ENCODE measurements around the gene AGBL4.

The AGBL4 gene

DNA sequence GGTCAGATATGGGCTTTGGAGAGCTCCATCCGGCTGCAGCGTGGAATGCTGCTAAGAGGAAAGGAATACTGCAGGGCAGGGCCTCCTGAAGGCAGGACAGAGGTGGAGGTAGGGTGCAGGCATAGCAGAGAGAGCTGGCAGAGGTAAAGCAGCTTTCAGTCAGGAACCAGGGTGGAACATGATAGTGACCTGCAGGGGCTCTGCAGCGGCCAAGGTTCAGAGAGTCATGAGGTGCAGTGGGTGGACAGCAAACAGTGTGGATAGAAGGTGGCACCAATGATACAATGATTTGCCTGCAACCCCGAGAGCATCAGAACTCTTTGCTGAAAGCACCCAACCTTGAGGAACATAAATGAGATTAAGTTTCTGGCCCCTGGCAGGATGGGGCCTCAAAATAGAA lies 1366.3 kb downstream of the AGBL4 start:
- Histone ChIP-seq H3K9me3 (ENCODE audit: low read depth, low read length) (no peaks in the 10 kb centered on the region), H3K4me3 (no peak overlapping the region), H3K36me3 (ENCODE audit: insufficient read depth, low read length) (no peaks in the 10 kb centered on the region), H3K9ac (ENCODE audit: insufficient read length) (no peak overlapping the region), H3K27ac (no peak overlapping the region)
- DNase-seq (ENCODE audit: low read depth, low spot score), result no peak
- TF ChIP-seq POLR2AphosphoS5 (IDR thresholded peaks at IDR 0.05; ENCODE audit: borderline replicate concordance, low read depth, low read length) (no peak), EZH2 (IDR thresholded peaks at IDR 0.05) (no peak), FOXP2 (optimal IDR thresholded peaks at IDR 0.05; ENCODE audit: control extremely low read depth, extremely low read length, insufficient read depth) (no peak)

DNA sequence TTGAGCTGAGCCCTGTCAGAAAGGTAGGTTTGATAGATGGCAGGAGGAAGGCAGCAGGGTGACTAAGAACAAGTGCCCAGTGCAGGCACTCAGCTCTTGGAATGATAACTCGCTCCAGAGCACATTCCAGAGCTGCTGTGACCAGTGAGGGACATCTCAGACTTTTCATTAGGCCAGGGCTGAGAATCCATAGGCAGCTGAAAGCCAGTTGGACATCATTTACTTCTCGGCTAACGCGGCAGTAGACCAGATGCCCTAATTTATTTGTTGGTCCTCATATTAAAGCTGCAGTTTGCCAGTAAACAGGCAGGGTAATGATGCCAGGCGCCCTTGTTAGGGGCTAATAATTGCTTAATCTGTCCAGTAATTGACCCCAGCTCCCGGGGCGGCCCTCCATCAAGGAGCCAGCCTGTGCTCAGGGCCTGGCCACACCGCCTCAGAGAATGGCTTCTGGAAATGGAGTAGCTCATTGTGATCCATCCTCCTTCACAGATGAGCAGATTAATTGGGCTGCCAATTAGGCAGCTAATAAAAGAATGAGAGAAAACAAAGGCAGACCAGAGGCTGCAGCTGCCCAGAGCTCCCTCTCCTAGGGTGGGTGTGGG lies 1369.0 kb downstream of the AGBL4 start:
- Histone ChIP-seq H3K27ac (no peak overlapping the region), H3K9me3 (ENCODE audit: low read depth, low read length) (no peaks in the 10 kb centered on the region), H3K36me3 (ENCODE audit: insufficient read depth, low read length) (no peaks in the 10 kb centered on the region), H3K4me3 (no peak overlapping the region), H3K9ac (ENCODE audit: insufficient read length) (no peak overlapping the region)
- TF ChIP-seq POLR2AphosphoS5 (IDR thresholded peaks at IDR 0.05; ENCODE audit: borderline replicate concordance, low read depth, low read length) (no peak), FOXP2 (optimal IDR thresholded peaks at IDR 0.05; ENCODE audit: control extremely low read depth, extremely low read length, insufficient read depth) (no peak), EZH2 (IDR thresholded peaks at IDR 0.05) (no peak)
- no peak for DNase-seq (ENCODE audit: low read depth, low spot score)

- no peak overlapping the region for H3K9ac ChIP-seq (ENCODE audit: insufficient read length)
- no peak for DNase-seq (ENCODE audit: low read depth, low spot score)
- no peak overlapping the region for H3K4me3 ChIP-seq
- no peaks in the 10 kb centered on the region for H3K36me3 ChIP-seq (ENCODE audit: insufficient read depth, low read length)
- H3K9me3 ChIP-seq (ENCODE audit: low read depth, low read length), result no peaks in the 10 kb centered on the region
- TF ChIP-seq POLR2AphosphoS5 (IDR thresholded peaks at IDR 0.05; ENCODE audit: borderline replicate concordance, low read depth, low read length), result no peak
- TF ChIP-seq EZH2 (IDR thresholded peaks at IDR 0.05), result no peak
- TF ChIP-seq FOXP2 (optimal IDR thresholded peaks at IDR 0.05; ENCODE audit: control extremely low read depth, extremely low read length, insufficient read depth), result no peak
- H3K27ac ChIP-seq, result no peak overlapping the region
These were observed 1371.4 kb downstream of the AGBL4 start for GRCh38 chr1:48652334-48652733.

DNA sequence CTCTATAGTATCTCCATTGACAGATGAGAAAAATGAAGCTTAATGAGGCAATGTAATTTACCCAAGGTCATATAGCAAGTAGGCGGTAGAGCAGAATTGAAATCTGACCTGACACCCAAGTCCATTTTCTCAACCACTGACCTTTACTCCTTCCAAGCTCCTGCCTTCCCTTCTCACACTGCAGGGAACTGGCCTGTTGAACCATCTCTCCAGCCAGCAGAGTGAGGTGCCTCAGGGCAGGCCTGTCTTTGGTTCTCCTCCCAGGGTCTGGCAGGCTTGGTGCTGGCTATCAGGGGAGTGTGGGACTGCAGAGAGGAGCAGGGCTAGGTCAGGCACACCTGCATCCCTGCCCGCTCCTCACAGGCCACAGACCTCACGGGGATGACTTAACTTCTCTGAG lies 1373.9 kb downstream of the AGBL4 start:
- Histone ChIP-seq H3K27ac (no peak overlapping the region), H3K36me3 (ENCODE audit: insufficient read depth, low read length) (no peaks in the 10 kb centered on the region), H3K9ac (ENCODE audit: insufficient read length) (no peak overlapping the region), H3K4me3 (no peak overlapping the region), H3K9me3 (ENCODE audit: low read depth, low read length) (no peaks in the 10 kb centered on the region)
- TF ChIP-seq POLR2AphosphoS5 (IDR thresholded peaks at IDR 0.05; ENCODE audit: borderline replicate concordance, low read depth, low read length), result no peak
- no peak for TF ChIP-seq EZH2 (IDR thresholded peaks at IDR 0.05)
- TF ChIP-seq FOXP2 (optimal IDR thresholded peaks at IDR 0.05; ENCODE audit: control extremely low read depth, extremely low read length, insufficient read depth), result no peak
- DNase-seq (ENCODE audit: low read depth, low spot score), result no peak

GRCh38 chr1:48645883-48646282 lies 1377.9 kb downstream of the AGBL4 start:
- TF ChIP-seq FOXP2 (optimal IDR thresholded peaks at IDR 0.05; ENCODE audit: control extremely low read depth, extremely low read length, insufficient read depth), result no peak
- TF ChIP-seq POLR2AphosphoS5 (IDR thresholded peaks at IDR 0.05; ENCODE audit: borderline replicate concordance, low read depth, low read length), result no peak
- TF ChIP-seq EZH2 (IDR thresholded peaks at IDR 0.05), result no peak
- DNase-seq (ENCODE audit: low read depth, low spot score), result no peak

DNA sequence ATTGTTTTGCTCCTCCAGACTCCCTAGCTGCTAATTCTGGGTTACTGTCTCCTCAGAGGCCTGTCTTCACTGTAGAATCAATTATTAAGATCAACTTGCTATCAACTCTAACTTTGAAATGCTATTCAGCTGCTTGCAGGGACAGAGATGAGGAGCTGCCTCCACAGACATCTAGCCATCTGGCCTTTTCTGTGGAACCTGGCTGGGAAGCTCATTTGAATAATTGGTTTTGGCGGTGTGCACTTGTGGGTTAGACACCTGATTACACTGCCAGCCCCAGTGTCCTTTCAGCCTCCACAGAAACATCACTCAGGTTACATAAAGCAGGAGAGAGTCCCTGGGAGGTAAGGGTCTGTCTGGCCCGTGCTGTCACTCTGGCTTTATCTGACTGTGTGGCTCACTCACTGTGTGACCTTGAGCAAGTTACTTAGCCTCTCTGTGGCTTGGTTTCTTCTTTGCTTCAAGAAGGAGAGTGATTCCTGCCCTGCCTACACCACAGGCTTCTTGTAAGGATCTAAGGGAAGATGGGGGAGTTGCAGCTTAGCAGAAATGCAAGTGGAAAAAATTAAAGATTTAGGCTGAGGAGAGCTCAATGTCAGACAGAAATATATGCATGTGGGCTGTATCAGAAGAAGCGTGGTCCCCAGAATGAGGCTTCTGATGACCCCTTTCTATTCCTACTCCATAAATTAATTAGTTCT lies 1378.7 kb downstream of the AGBL4 start:
- H3K27ac ChIP-seq, result no peak overlapping the region
- H3K9me3 ChIP-seq (ENCODE audit: low read depth, low read length), result no peaks in the 10 kb centered on the region
- H3K36me3 ChIP-seq (ENCODE audit: insufficient read depth, low read length), result no peaks in the 10 kb centered on the region
- TF ChIP-seq EZH2 (IDR thresholded peaks at IDR 0.05) (no peak), FOXP2 (optimal IDR thresholded peaks at IDR 0.05; ENCODE audit: control extremely low read depth, extremely low read length, insufficient read depth) (no peak), POLR2AphosphoS5 (IDR thresholded peaks at IDR 0.05; ENCODE audit: borderline replicate concordance, low read depth, low read length) (no peak)
- no peak overlapping the region for H3K4me3 ChIP-seq
- no peak for DNase-seq (ENCODE audit: low read depth, low spot score)
- H3K9ac ChIP-seq (ENCODE audit: insufficient read length), result no peak overlapping the region

More at GRCh38 chr1:48645883-48646282, 1377.9 kb downstream of the AGBL4 start:
- Histone ChIP-seq H3K27ac (no peak overlapping the region), H3K9ac (ENCODE audit: insufficient read length) (no peak overlapping the region), H3K9me3 (ENCODE audit: low read depth, low read length) (no peaks in the 10 kb centered on the region), H3K36me3 (ENCODE audit: insufficient read depth, low read length) (no peaks in the 10 kb centered on the region), H3K4me3 (no peak overlapping the region)

GRCh38 chr1:48644190-48644900 lies 1379.4 kb downstream of the AGBL4 start:
- Histone ChIP-seq H3K4me3 (no peak overlapping the region), H3K27ac (no peak overlapping the region), H3K9me3 (ENCODE audit: low read depth, low read length) (no peaks in the 10 kb centered on the region), H3K36me3 (ENCODE audit: insufficient read depth, low read length) (no peaks in the 10 kb centered on the region), H3K9ac (ENCODE audit: insufficient read length) (no peak overlapping the region)
- no peak for DNase-seq (ENCODE audit: low read depth, low spot score)
- TF ChIP-seq EZH2 (IDR thresholded peaks at IDR 0.05) (no peak), POLR2AphosphoS5 (IDR thresholded peaks at IDR 0.05; ENCODE audit: borderline replicate concordance, low read depth, low read length) (no peak), FOXP2 (optimal IDR thresholded peaks at IDR 0.05; ENCODE audit: control extremely low read depth, extremely low read length, insufficient read depth) (no peak)

GRCh38 chr1:48643193-48643592 lies 1380.6 kb downstream of the AGBL4 start:
- Histone ChIP-seq H3K9me3 (ENCODE audit: low read depth, low read length) (no peaks in the 10 kb centered on the region), H3K9ac (ENCODE audit: insufficient read length) (no peak overlapping the region), H3K4me3 (no peak overlapping the region), H3K27ac (no peak overlapping the region), H3K36me3 (ENCODE audit: insufficient read depth, low read length) (no peaks in the 10 kb centered on the region)
- TF ChIP-seq EZH2 (IDR thresholded peaks at IDR 0.05) (no peak), POLR2AphosphoS5 (IDR thresholded peaks at IDR 0.05; ENCODE audit: borderline replicate concordance, low read depth, low read length) (no peak), FOXP2 (optimal IDR thresholded peaks at IDR 0.05; ENCODE audit: control extremely low read depth, extremely low read length, insufficient read depth) (no peak)
- DNase-seq (ENCODE audit: low read depth, low spot score), result no peak

Measured in SK-N-MC (cell line).